ENCODE results near the gene TOB1.

- TF ChIP-seq POLR2AphosphoS5 (IDR thresholded peaks at IDR 0.05; ENCODE audit: borderline replicate concordance, low read depth, low read length): no peak
- TF ChIP-seq EZH2 (IDR thresholded peaks at IDR 0.05): no peak
- no peak for TF ChIP-seq FOXP2 (optimal IDR thresholded peaks at IDR 0.05; ENCODE audit: control extremely low read depth, extremely low read length, insufficient read depth)
These were observed 47.9 kb downstream of the TOB1 start for GRCh38 chr17:50818261-50818660.

All from SK-N-MC (cell line).